ENCODE results near the gene C17orf78. TPM values are rescaled to one million over a fixed set of nuclear protein-coding genes. Genes with fewer than 3 reads are reported as not detected.

The C17orf78 gene
- total and polyA plus RNA-seq, 2 of the 13 experiments (the other 11 are each of a cell fraction or from before 2014, with no cell fraction given), result not detected

DNA sequence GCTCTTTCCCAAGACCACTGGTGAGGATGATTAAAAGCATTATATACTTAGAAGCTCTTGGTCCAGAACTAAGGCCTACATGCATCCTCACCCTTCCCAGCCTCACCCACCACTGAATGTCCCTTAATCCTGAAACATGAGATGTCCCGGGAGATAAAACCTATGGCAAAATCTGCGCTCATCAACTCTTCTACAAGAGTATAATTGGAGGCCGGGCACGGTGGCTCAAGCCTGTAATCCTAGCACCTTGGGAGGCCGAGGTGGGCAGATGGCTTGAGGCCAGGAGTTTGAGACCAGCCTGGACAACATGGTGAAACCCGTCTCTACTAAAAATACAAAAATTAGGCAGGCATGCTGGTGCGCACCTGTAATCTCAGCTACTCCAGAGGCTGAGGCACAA is 17.6 kb downstream of the C17orf78 start:
- H3K79me2 ChIP-seq (ENCODE audit: insufficient read depth, low read length), result no peaks in the 10 kb centered on the region
- WGBS (ENCODE audit: low lambda C conversion rate), result 98% methylated on average over 7 of the region's 7 CpGs
- H3K9me3 ChIP-seq (ENCODE audit: low read length), result no peaks in the 10 kb centered on the region
- DNase-seq (ENCODE audit: low spot score) (no peak), FAIRE-seq (no peak), ATAC-seq (no peak)
- intact Hi-C loops (cut with micrococcal nuclease; ENCODE audit: unreplicated experiment), result no loop called here
- in situ Hi-C loops (cut with HindIII; ENCODE audit: extremely low pct_ligation_motif_present, low pct_unique_long_range_greater_than_20kb), result no loop called here
- no peak for TF ChIP-seq SRSF9 (IDR thresholded peaks at IDR 0.05; ENCODE audit: borderline replicate concordance, insufficient read depth, low read depth, low read length, poor library complexity, severe bottlenecking)
- CTCF ChIA-PET (ENCODE audit: low intra/inter-chr PET ratio, low total read pairs), result no interaction called here
- POLR2A ChIA-PET, result no interaction called here
- H3K9ac ChIP-seq (ENCODE audit: insufficient read depth, low read depth, low read length), result no peak overlapping the region
- H3K4me3 ChIP-seq (replicated peaks in 1 of 3; ENCODE audit: insufficient read depth in 1 of 3, low read depth in 2 of 3, low read length in 3 of 3), result no peak overlapping the region
- no peak overlapping the region for H2AFZ ChIP-seq (ENCODE audit: low read length)
- H3K4me2 ChIP-seq (ENCODE audit: low read depth, low read length), result no peak overlapping the region
- H3K27ac ChIP-seq (ENCODE audit: extremely low read length, insufficient read depth, low read length), result no peak overlapping the region
- H3K27me3 ChIP-seq (ENCODE audit: control insufficient read depth in 1 of 2, insufficient read depth in 2 of 2, low read length in 2 of 2), result no peaks in the 10 kb centered on the region
- no peaks in the 10 kb centered on the region for H3K36me3 ChIP-seq (replicated peaks in 1 of 2; ENCODE audit: control insufficient read depth in 1 of 2, insufficient read depth in 2 of 2, low read length in 2 of 2)
- H4K20me1 ChIP-seq (ENCODE audit: insufficient read depth, low read length), result no peaks in the 10 kb centered on the region
- H3K4me1 ChIP-seq (ENCODE audit: insufficient read depth, low read length), result peaks cover 9% of the 10 kb centered on the region
- no TSS peak for BruUV-seq (replicated peaks)

DNA sequence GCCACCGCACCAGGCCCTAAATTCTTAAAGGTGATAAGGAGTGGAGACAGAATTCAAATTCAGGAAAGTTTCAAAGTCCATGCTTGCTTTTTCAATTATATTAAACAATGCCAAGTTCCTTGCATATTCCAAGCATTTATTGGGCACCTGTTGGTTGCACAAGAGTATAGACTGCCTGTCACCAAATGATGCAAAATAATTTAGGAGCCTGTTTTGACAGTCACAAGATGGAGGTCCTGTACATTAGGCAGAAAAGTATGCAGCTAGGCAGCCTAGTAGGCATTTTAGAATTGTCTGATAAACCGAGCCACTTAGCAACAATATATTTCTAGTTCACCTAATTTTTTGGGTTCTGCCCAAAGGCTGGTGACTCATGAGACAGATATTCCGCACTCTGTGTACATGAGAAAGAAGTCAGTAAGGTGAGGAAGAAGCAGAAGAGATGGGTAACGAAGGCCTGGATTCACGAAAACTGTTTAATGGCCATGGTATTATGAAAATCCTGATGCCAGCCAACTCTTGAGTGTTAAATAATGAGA is 23.5 kb downstream of the C17orf78 start:
- 95% methylated on average over 5 of the region's 5 CpGs for WGBS (ENCODE audit: low lambda C conversion rate)
- POLR2A ChIA-PET, result no interaction called here
- no peak for ATAC-seq
- in situ Hi-C loops (cut with HindIII; ENCODE audit: extremely low pct_ligation_motif_present, low pct_unique_long_range_greater_than_20kb) (no loop called here), intact Hi-C loops (cut with micrococcal nuclease; ENCODE audit: unreplicated experiment) (no loop called here)
- peaks cover 16% of the 10 kb centered on the region for H3K4me1 ChIP-seq (ENCODE audit: insufficient read depth, low read length)
- no peaks in the 10 kb centered on the region for H3K27me3 ChIP-seq (ENCODE audit: control insufficient read depth in 1 of 2, insufficient read depth in 2 of 2, low read length in 2 of 2)
- peaks cover 3% of the 10 kb centered on the region for H3K79me2 ChIP-seq (ENCODE audit: insufficient read depth, low read length)
- CTCF ChIA-PET (ENCODE audit: low intra/inter-chr PET ratio, low total read pairs), result no interaction called here
- DNase-seq (ENCODE audit: low spot score), result no peak
- H2AFZ ChIP-seq (ENCODE audit: low read length), result no peak overlapping the region
- no TSS peak for BruUV-seq (replicated peaks)
- no peak overlapping the region for H3K27ac ChIP-seq (ENCODE audit: extremely low read length, insufficient read depth, low read length)
- no peaks in the 10 kb centered on the region for H3K36me3 ChIP-seq (replicated peaks in 1 of 2; ENCODE audit: control insufficient read depth in 1 of 2, insufficient read depth in 2 of 2, low read length in 2 of 2)
- no peak overlapping the region for H3K9ac ChIP-seq (ENCODE audit: insufficient read depth, low read depth, low read length)
- H3K9me3 ChIP-seq (ENCODE audit: low read length), result no peaks in the 10 kb centered on the region
- H3K4me2 ChIP-seq (ENCODE audit: low read depth, low read length), result no peak overlapping the region
- no peak overlapping the region for H3K4me3 ChIP-seq (replicated peaks in 1 of 3; ENCODE audit: insufficient read depth in 1 of 3, low read depth in 2 of 3, low read length in 3 of 3)
- H4K20me1 ChIP-seq (ENCODE audit: insufficient read depth, low read length), result no peaks in the 10 kb centered on the region
- FAIRE-seq, result no peak
- TF ChIP-seq PPARG (CRISPR knock-in tag; conservative IDR thresholded peaks at IDR 0.05) (no peak), ZNF546 (CRISPR knock-in tag; conservative IDR thresholded peaks at IDR 0.05) (no peak), NAIF1 (CRISPR knock-in tag; IDR thresholded peaks at IDR 0.05; ENCODE audit: borderline replicate concordance) (no peak), MIER2 (CRISPR knock-in tag; IDR thresholded peaks at IDR 0.05) (no peak), CEBPG (CRISPR knock-in tag; IDR thresholded peaks at IDR 0.05) (no peak), ZNF879 (CRISPR knock-in tag; IDR thresholded peaks at IDR 0.05) (no peak), TAF1 (CRISPR knock-in tag; IDR thresholded peaks at IDR 0.05) (no peak), ZMYM4 (CRISPR knock-in tag; IDR thresholded peaks at IDR 0.05) (no peak), STAT5B (CRISPR knock-in tag; IDR thresholded peaks at IDR 0.05) (no peak)
- TF ChIP-seq, protein P1, sequence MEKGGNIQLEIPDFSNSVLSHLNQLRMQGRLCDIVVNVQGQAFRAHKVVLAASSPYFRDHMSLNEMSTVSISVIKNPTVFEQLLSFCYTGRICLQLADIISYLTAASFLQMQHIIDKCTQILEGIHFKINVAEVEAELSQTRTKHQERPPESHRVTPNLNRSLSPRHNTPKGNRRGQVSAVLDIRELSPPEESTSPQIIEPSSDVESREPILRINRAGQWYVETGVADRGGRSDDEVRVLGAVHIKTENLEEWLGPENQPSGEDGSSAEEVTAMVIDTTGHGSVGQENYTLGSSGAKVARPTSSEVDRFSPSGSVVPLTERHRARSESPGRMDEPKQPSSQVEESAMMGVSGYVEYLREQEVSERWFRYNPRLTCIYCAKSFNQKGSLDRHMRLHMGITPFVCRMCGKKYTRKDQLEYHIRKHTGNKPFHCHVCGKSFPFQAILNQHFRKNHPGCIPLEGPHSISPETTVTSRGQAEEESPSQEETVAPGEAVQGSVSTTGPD (CRISPR knock-in tag; IDR thresholded peaks at IDR 0.05), result no peak
- TF ChIP-seq, protein P2, sequence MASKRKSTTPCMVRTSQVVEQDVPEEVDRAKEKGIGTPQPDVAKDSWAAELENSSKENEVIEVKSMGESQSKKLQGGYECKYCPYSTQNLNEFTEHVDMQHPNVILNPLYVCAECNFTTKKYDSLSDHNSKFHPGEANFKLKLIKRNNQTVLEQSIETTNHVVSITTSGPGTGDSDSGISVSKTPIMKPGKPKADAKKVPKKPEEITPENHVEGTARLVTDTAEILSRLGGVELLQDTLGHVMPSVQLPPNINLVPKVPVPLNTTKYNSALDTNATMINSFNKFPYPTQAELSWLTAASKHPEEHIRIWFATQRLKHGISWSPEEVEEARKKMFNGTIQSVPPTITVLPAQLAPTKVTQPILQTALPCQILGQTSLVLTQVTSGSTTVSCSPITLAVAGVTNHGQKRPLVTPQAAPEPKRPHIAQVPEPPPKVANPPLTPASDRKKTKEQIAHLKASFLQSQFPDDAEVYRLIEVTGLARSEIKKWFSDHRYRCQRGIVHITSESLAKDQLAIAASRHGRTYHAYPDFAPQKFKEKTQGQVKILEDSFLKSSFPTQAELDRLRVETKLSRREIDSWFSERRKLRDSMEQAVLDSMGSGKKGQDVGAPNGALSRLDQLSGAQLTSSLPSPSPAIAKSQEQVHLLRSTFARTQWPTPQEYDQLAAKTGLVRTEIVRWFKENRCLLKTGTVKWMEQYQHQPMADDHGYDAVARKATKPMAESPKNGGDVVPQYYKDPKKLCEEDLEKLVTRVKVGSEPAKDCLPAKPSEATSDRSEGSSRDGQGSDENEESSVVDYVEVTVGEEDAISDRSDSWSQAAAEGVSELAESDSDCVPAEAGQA (IDR thresholded peaks at IDR 0.05; ENCODE audit: low read depth), result no peak
- TF ChIP-seq, protein P2 (CRISPR knock-in tag; IDR thresholded peaks at IDR 0.05; ENCODE audit: borderline replicate concordance), result no peak
